Stomach smooth muscle (tissue), 2 donors: ENCODE measurements around the gene STX16.
"Not testable (repeated sequence)": the region's sequence is repeated elsewhere in the genome, so short reads cannot be mapped to it uniquely, and the experiment has no call there.

Experiments
- H3K27ac ChIP-seq: one replicate; pipeline ENCODE4 v1.7.0; 2013; ENCODE audit warnings: mild to moderate bottlenecking, low read length, inconsistent platforms
- H3K27me3 ChIP-seq, 2 donors: one replicate each; pipeline ENCODE4 v1.7.0; 2013; ENCODE audit warnings: low read length in 2 of 2; ENCODE audit not compliant: insufficient read depth in 2 of 2, control insufficient read depth in 1 of 2
- H3K36me3 ChIP-seq, 2 donors: one replicate each; pipeline ENCODE4 v1.7.0; 2013; ENCODE audit warnings: low read length in 2 of 2; ENCODE audit not compliant: control insufficient read depth in 2 of 2, insufficient read depth in 2 of 2
- H3K4me1 ChIP-seq: one replicate; pipeline ENCODE4 v1.7.0; 2013; ENCODE audit warnings: low read length; ENCODE audit not compliant: control insufficient read depth, insufficient read depth
- H3K4me3 ChIP-seq, 2 donors: one replicate each; pipeline ENCODE4 v1.7.0; 2013; ENCODE audit warnings: low read length in 2 of 2
- H3K9ac ChIP-seq, 2 donors: one replicate each; pipeline ENCODE4 v1.7.0; 2013; ENCODE audit warnings: low read length in 2 of 2, mild to moderate bottlenecking in 1 of 2
- H3K9me3 ChIP-seq, 2 donors: one replicate each; pipeline ENCODE4 v1.7.0; 2013; ENCODE audit warnings: low read length in 2 of 2; ENCODE audit not compliant: control insufficient read depth in 2 of 2
- donor health status: healthy.
- donor health status: Pancreatic carcinoma.

STX16 gene

GRCh38 chr20:58648502-58648825 lies 2.6 kb upstream of the STX16 start:
- peaks cover 42% of the 10 kb centered on the region for H3K4me1 ChIP-seq

GRCh38 chr20:58649288-58650180 lies 1.5 kb upstream of the STX16 start:
- Histone ChIP-seq H3K4me3 (peak overlapping the region; percentile 66 to 98), H3K36me3 (no peaks in the 10 kb centered on the region), H3K27me3 (no peaks in the 10 kb centered on the region), H3K27ac (peak overlapping the region; percentile 37), H3K9ac (peak overlapping the region; percentile 58 to 99), H3K9me3 (no peaks in the 10 kb centered on the region), H3K4me1 (peaks cover 42% of the 10 kb centered on the region)

More at GRCh38 chr20:58648502-58648825, 2.6 kb upstream of the STX16 start:
- H3K27me3 ChIP-seq, H3K9ac ChIP-seq, H3K27ac ChIP-seq, H3K4me3 ChIP-seq, H3K36me3 ChIP-seq, H3K9me3 ChIP-seq: not testable (repeated sequence)

GRCh38 chr20:58650181-58650775 lies 805 bp upstream of the STX16 start:
- peak overlapping the region; percentile 98 for H3K4me3 ChIP-seq
- H3K9ac ChIP-seq, result peak overlapping the region; percentile 58 to 99
- no peaks in the 10 kb centered on the region for H3K36me3 ChIP-seq
- no peaks in the 10 kb centered on the region for H3K27me3 ChIP-seq
- peak overlapping the region; percentile 86 for H3K27ac ChIP-seq
- H3K9me3 ChIP-seq, result no peaks in the 10 kb centered on the region
- peaks cover 41% of the 10 kb centered on the region for H3K4me1 ChIP-seq

- Histone ChIP-seq H3K27ac (peak overlapping the region; percentile 86), H3K9ac (peak overlapping the region; percentile 94 to 99), H3K27me3 (no peaks in the 10 kb centered on the region), H3K4me1 (peaks cover 51% of the 10 kb centered on the region), H3K4me3 (peak overlapping the region; percentile 98), H3K36me3 (no peaks in the 10 kb centered on the region), H3K9me3 (no peaks in the 10 kb centered on the region)
Observed at GRCh38 chr20:58651559-58651945, 469 bp downstream of the STX16 start.

GRCh38 chr20:58651946-58652605 lies 993 bp downstream of the STX16 start:
- Histone ChIP-seq H3K27ac (peak overlapping the region; percentile 86), H3K4me3 (peak overlapping the region; percentile 98), H3K27me3 (no peaks in the 10 kb centered on the region), H3K4me1 (peaks cover 51% of the 10 kb centered on the region), H3K36me3 (no peaks in the 10 kb centered on the region), H3K9ac (peak overlapping the region; percentile 94 to 99), H3K9me3 (no peaks in the 10 kb centered on the region)

GRCh38 chr20:58652606-58653294 lies 1.7 kb downstream of the STX16 start:
- peaks cover 47% of the 10 kb centered on the region for H3K4me1 ChIP-seq
- no peaks in the 10 kb centered on the region for H3K27me3 ChIP-seq
- peak overlapping the region; percentile 86 for H3K27ac ChIP-seq
- H3K9ac ChIP-seq, result peak overlapping the region; percentile 94 to 99
- no peaks in the 10 kb centered on the region for H3K9me3 ChIP-seq
- no peaks in the 10 kb centered on the region for H3K36me3 ChIP-seq
- peak overlapping the region; percentile 98 for H3K4me3 ChIP-seq

GRCh38 chr20:58654337-58654736 lies 3.3 kb downstream of the STX16 start:
- Histone ChIP-seq H3K9me3 (no peaks in the 10 kb centered on the region), H3K36me3 (no peaks in the 10 kb centered on the region), H3K4me3 (no peak overlapping the region), H3K27ac (no peak overlapping the region), H3K27me3 (no peaks in the 10 kb centered on the region), H3K9ac (no peak overlapping the region), H3K4me1 (peaks cover 39% of the 10 kb centered on the region)

GRCh38 chr20:58655328-58656107 lies 4.4 kb downstream of the STX16 start:
- Histone ChIP-seq H3K27ac (no peak overlapping the region), H3K9ac (peak overlapping the region in 1 of 2 donors; percentile 16), H3K4me3 (peak overlapping the region in 1 of 2 donors; percentile 16), H3K36me3 (no peaks in the 10 kb centered on the region), H3K4me1 (peaks cover 33% of the 10 kb centered on the region), H3K27me3 (no peaks in the 10 kb centered on the region), H3K9me3 (no peaks in the 10 kb centered on the region)

- Histone ChIP-seq H3K27ac (no peak overlapping the region), H3K9ac (no peak overlapping the region), H3K4me3 (peak overlapping the region in 1 of 2 donors; percentile 0), H3K9me3 (no peaks in the 10 kb centered on the region), H3K36me3 (peaks cover 5 to 7% of the 10 kb centered on the region in 2 donors), H3K4me1 (peaks cover 29% of the 10 kb centered on the region), H3K27me3 (no peaks in the 10 kb centered on the region)
Observed at GRCh38 chr20:58656831-58657230, 5.7 kb downstream of the STX16 start.

GRCh38 chr20:58657262-58657661 lies 6.2 kb downstream of the STX16 start:
- Histone ChIP-seq H3K4me1 (peaks cover 27% of the 10 kb centered on the region), H3K36me3 (peaks cover 5 to 7% of the 10 kb centered on the region in 2 donors), H3K27me3 (no peaks in the 10 kb centered on the region), H3K4me3 (no peak overlapping the region), H3K9me3 (no peaks in the 10 kb centered on the region), H3K9ac (no peak overlapping the region), H3K27ac (no peak overlapping the region)
